GM10266 (cell line): ENCODE results near the gene MYO3B.

Experiments
- DNase-seq: peaks from one replicate; pipeline ENCODE4 v3.0.0; 2012; ENCODE audit errors: extremely low spot score
- CTCF ChIP-seq: IDR thresholded peaks from 2 replicates; pipeline ENCODE4 v1.5.1; 2012; ENCODE audit warnings: mild to moderate bottlenecking, low read depth; ENCODE audit not compliant: control insufficient read depth, insufficient read depth; ENCODE audit errors: missing control alignments

The MYO3B gene

GRCh38 chr2:170456914-170457313 is 279.0 kb downstream of the MYO3B start:
- no peak for DNase-seq
- TF ChIP-seq CTCF: no peak

- TF ChIP-seq CTCF: no peak
These were observed 279.8 kb downstream of the MYO3B start for GRCh38 chr2:170457742-170458141.

GRCh38 chr2:170461889-170462288 is 283.9 kb downstream of the MYO3B start:
- no peak for DNase-seq
- TF ChIP-seq CTCF: no peak

More at GRCh38 chr2:170457742-170458141, 279.8 kb downstream of the MYO3B start:
- DNase-seq: no peak

- TF ChIP-seq CTCF: no peak
- no peak for DNase-seq
These were observed 284.7 kb downstream of the MYO3B start for GRCh38 chr2:170462433-170463205.

- no peak for TF ChIP-seq CTCF
- no peak for DNase-seq
These were observed 285.2 kb downstream of the MYO3B start for GRCh38 chr2:170463206-170463537.

GRCh38 chr2:170464268-170464667 is 286.3 kb downstream of the MYO3B start:
- no peak for DNase-seq
- TF ChIP-seq CTCF: no peak

GRCh38 chr2:170465241-170465640 is 287.3 kb downstream of the MYO3B start:
- no peak for DNase-seq
- TF ChIP-seq CTCF: no peak
